Muscle layer of duodenum (tissue), 2 donors: ENCODE data around the gene CLOCK.

ENCODE experiments used
- H3K27ac ChIP-seq: one replicate; pipeline ENCODE4 v1.7.0; 2013; ENCODE audit warnings: mild to moderate bottlenecking, low read length
- H3K27me3 ChIP-seq: one replicate; pipeline ENCODE4 v1.7.0; 2013; ENCODE audit warnings: low read depth, mild to moderate bottlenecking, control low read depth, low read length
- H3K36me3 ChIP-seq, 2 donors: one replicate each; pipeline ENCODE4 v1.7.0; 2013; ENCODE audit warnings: low read length in 2 of 2, control low read depth in 1 of 2, mild to moderate bottlenecking in 1 of 2; ENCODE audit not compliant: insufficient read depth in 2 of 2, control insufficient read depth in 1 of 2
- H3K4me1 ChIP-seq, 2 donors: one replicate each; pipeline ENCODE4 v1.7.0; 2013; ENCODE audit warnings: low read length in 2 of 2, mild to moderate bottlenecking in 2 of 2, control low read depth in 1 of 2, moderate library complexity in 1 of 2; ENCODE audit not compliant: insufficient read depth in 2 of 2, control insufficient read depth in 1 of 2
- H3K4me3 ChIP-seq, 2 donors: one replicate each; pipeline ENCODE4 v1.7.0; 2013; ENCODE audit warnings: low read length in 2 of 2, low read depth in 1 of 2, mild to moderate bottlenecking in 1 of 2
- H3K9me3 ChIP-seq, 2 donors: one replicate each; pipeline ENCODE4 v1.7.0; 2013; ENCODE audit warnings: low read length in 2 of 2, control low read depth in 1 of 2, mild to moderate bottlenecking in 1 of 2; ENCODE audit not compliant: control insufficient read depth in 1 of 2
- donor health status: healthy.

Gene CLOCK

DNA sequence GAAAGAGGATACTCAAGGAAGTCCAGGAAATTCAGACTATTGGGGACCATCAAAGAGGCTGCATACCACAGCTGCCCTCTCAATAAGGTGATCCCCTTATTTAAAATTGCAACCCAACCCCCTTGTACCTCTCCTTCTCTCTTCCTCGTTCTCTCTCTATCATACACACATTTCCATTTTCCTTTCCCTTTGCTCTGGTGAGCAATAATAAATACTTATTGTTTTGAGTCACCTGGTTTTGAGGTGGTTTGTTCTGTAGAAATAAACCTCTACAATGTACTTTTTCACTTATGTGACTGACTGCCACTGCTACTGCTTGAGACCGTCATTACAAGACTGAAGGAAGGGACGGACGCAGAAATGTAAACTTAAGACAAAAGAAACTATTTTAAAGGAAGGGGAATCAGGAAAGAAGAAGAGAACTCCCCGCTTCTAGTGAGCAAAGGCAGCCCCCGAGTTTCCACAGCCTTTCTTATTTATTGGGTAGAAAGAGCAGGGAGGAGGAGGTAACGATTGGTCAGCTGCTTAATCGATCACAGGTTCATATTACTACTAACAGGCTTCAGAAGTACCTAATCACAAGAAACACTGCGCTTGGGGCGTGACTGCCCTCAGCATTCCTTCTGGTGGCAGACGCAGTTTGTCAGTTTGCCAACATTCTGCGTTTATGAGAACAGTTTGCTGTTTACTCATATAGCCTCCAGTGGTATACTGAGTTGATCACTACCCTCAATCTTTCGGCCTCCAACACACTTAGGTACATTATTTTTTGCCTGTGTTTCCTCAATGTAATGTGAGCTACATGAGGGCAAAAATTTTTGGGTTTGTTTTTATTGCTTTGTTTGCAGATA, 167.9 kb downstream of the CLOCK start:
- Histone ChIP-seq H3K36me3 (no peaks in the 10 kb centered on the region), H3K9me3 (no peaks in the 10 kb centered on the region), H3K27me3 (no peaks in the 10 kb centered on the region), H3K4me3 (no peak overlapping the region), H3K4me1 (no peaks in the 10 kb centered on the region), H3K27ac (no peak overlapping the region)
